ENCODE measurements around the gene VWF. TPM values are rescaled to one million over a fixed set of nuclear protein-coding genes. Genes with fewer than 3 reads are reported as not detected.

VWF gene
- total and polyA plus RNA-seq, 2 of the 13 experiments (the other 11 are each of a cell fraction or from before 2014, with no cell fraction given) = 0.20 to 0.25 TPM

- TF ChIP-seq FOXO4 (CRISPR knock-in tag; conservative IDR thresholded peaks at IDR 0.05) = no peak
- TF ChIP-seq RAD21 (CRISPR knock-in tag; IDR thresholded peaks at IDR 0.05) = no peak
- TF ChIP-seq, protein P1, sequence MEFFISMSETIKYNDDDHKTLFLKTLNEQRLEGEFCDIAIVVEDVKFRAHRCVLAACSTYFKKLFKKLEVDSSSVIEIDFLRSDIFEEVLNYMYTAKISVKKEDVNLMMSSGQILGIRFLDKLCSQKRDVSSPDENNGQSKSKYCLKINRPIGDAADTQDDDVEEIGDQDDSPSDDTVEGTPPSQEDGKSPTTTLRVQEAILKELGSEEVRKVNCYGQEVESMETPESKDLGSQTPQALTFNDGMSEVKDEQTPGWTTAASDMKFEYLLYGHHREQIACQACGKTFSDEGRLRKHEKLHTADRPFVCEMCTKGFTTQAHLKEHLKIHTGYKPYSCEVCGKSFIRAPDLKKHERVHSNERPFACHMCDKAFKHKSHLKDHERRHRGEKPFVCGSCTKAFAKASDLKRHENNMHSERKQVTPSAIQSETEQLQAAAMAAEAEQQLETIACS (CRISPR knock-in tag; IDR thresholded peaks at IDR 0.05) = no peak
- TF ChIP-seq HDAC6 (IDR thresholded peaks at IDR 0.05; ENCODE audit: low read depth, low read length) = no peak
- TF ChIP-seq ZNF572 (CRISPR knock-in tag; IDR thresholded peaks at IDR 0.05) = no peak
- TF ChIP-seq SOX6 (IDR thresholded peaks at IDR 0.05) = no peak
- no peak for TF ChIP-seq SOX6 (CRISPR knock-in tag; IDR thresholded peaks at IDR 0.05)
- no peak for TF ChIP-seq ZNF142 (CRISPR knock-in tag; IDR thresholded peaks at IDR 0.05)
- TF ChIP-seq KDM2A (CRISPR knock-in tag; IDR thresholded peaks at IDR 0.05; ENCODE audit: borderline replicate concordance, low read depth) = no peak
Observed at GRCh38 chr12:5941907-5942306, 182.6 kb downstream of the VWF start (continued).

Data from HepG2 (cell line).